Right lobe of liver (tissue), 6 donors: ENCODE results near the gene HRH2. TPM values are rescaled to one million over a fixed set of nuclear protein-coding genes. Genes with fewer than 3 reads are reported as not detected.

Experiments used
- ATAC-seq, 4 donors: fragments of 200-7000 bp; cut with Tn5 transposase; one replicate each; pipeline ENCODE4 v1.9.1; 2020; ENCODE audit warnings: mild to moderate bottlenecking in 4 of 4, moderate library complexity in 4 of 4
- DNase-seq, 3 donors: peaks; one replicate each; pipeline ENCODE4 v3.0.0-alpha.2; 2020
- H3K27ac ChIP-seq, 3 donors: fragments of 200-600 bp; one replicate each; pipeline ENCODE4 v1.8.0; 2022
- H3K27me3 ChIP-seq, 2 donors: fragments of 200-600 bp; one replicate each; pipeline ENCODE4 v1.8.0; 2022
- H3K36me3 ChIP-seq, 4 donors: fragments of 200-600 bp; sonication (generic) in 1 of 4; one replicate each; pipeline versions ENCODE4 v1.5.1 to v1.8.0; 2017 to 2022; ENCODE audit warnings: control low read depth in 1 of 4
- H3K4me1 ChIP-seq, 4 donors: fragments of 200-600 bp; sonication (generic) in 1 of 4; one replicate each; pipeline versions ENCODE4 v1.5.1 to v1.8.0; 2017 to 2022; ENCODE audit warnings: control low read depth in 1 of 4
- H3K4me3 ChIP-seq, 3 donors: fragments of 200-600 bp; one replicate each; pipeline ENCODE4 v1.8.0; 2022
- H3K9me3 ChIP-seq, 4 donors: fragments of 200-600 bp; sonication (generic) in 1 of 4; one replicate each; pipeline versions ENCODE4 v1.5.1 to v1.8.0; 2017 to 2022; ENCODE audit warnings: control low read depth in 1 of 4
- POLR2A ChIP-seq: fragments of 450-650 bp; IDR thresholded peaks from one replicate; pipeline ENCODE4 v1.6.1; 2017; ENCODE audit warnings: antibody characterized with exemption, mild to moderate bottlenecking
- WGBS: methylation state at CpG from one replicate; pipeline ENCODE4 v1.1.6; 2018; ENCODE audit warnings: low coverage, low lambda C conversion rate; ENCODE audit not compliant: insufficient coverage; ENCODE audit errors: missing lambda C conversion rate; 5-methylcytosine and 5-hydroxymethylcytosine counted together
- intact Hi-C, 2 donors: fragments of 100-400 bp; cut with DNase I; formaldehyde crosslinking; loops; one replicate each; pipeline versions ENCODE4 v1.11.2 to v1.14.1; 2022
- total RNA-seq, 6 experiments: library from RNA; depleted of rRNA in 2 of 6; stranded (reverse); fragments of >200 nt in 2 of 6; fragmentation: NEBNext Ultra II Directional in 3 of 6; extraction: Animal tissue kit (Norgen Biotek cat#: 25700) in 3 of 6; gene quantifications; one replicate each; pipeline versions ENCODE4 v1.1.0 to v1.2.4, GENCODE V29; 2016 to 2023
- TF ChIP-seq, protein P1 (sequence below), 4 donors: fragments of 200-600 bp in 3 of 4; fragments of 450-650 bp in 1 of 4; IDR thresholded peaks; one replicate each; pipeline versions ENCODE4 v1.5.1 to v1.8.0; 2016 to 2022; ENCODE audit warnings: antibody characterized with exemption in 4 of 4, mild to moderate bottlenecking in 2 of 4
- donor health status: DM: no; HTN: yes; CAD: no.
- donor health status: DM: no; HTN: no; CAD: no.
- donor health status: DM: no; HTN: no; CAD: no.
- donor health status: DM: no; HTN: yes; CAD: no.
- donor health status: DM: no; HTN: yes; CAD: no.

The HRH2 gene
- total RNA-seq, 6 experiments from 2014 or later, result 0.29 to 2.5 (median 0.87) TPM

DNA sequence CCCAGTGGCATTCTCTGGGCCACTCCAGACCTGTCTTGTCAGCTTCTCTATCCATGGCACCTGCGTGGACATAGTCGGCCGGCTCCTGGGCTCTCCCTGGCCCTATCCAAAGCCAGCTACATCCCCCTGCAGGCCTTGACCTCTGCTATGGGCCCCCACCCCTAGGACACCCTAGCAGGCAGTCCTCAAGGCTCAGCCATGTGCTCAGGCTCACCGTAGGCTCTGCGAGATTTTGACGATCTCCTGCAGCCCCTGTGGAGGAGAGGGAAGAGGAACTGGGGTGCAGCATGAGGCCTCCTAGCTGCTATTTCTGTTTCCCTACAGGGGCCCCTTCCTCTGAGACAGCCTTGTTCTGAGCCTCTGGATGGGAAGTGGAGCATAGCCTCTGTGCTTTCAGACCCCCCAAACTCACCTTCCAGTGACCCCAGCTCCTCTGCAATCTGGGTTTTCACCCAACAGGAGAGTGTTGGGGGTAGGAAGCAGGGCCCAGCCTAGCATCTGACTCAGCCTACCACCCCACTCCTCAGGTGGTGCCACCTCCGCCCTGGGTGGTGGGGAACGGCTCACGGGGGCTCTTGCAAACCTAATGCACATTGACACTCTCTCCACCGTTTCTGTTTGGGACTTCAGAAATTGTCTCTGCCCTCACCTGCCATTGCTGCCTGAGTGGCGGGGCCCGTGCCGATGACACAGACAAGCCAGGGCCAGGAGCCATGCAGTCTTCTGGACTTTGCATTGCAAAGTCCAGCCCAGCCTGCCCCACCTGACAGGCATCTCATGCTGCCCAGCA lies 36.7 kb downstream of the HRH2 start:
- WGBS, result 44% methylated on average over 7 of the region's 13 CpGs
- TF ChIP-seq, protein P1, sequence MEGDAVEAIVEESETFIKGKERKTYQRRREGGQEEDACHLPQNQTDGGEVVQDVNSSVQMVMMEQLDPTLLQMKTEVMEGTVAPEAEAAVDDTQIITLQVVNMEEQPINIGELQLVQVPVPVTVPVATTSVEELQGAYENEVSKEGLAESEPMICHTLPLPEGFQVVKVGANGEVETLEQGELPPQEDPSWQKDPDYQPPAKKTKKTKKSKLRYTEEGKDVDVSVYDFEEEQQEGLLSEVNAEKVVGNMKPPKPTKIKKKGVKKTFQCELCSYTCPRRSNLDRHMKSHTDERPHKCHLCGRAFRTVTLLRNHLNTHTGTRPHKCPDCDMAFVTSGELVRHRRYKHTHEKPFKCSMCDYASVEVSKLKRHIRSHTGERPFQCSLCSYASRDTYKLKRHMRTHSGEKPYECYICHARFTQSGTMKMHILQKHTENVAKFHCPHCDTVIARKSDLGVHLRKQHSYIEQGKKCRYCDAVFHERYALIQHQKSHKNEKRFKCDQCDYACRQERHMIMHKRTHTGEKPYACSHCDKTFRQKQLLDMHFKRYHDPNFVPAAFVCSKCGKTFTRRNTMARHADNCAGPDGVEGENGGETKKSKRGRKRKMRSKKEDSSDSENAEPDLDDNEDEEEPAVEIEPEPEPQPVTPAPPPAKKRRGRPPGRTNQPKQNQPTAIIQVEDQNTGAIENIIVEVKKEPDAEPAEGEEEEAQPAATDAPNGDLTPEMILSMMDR (IDR thresholded peaks at IDR 0.05), result no peak
- no peak for TF ChIP-seq POLR2A
- H3K36me3 ChIP-seq, result no peaks in the 10 kb centered on the region
- no peak overlapping the region for H3K27ac ChIP-seq
- H3K9me3 ChIP-seq, result no peaks in the 10 kb centered on the region
- H3K27me3 ChIP-seq, result no peaks in the 10 kb centered on the region
- ATAC-seq, result peak; percentile 13 to 22 (median 20)
- no peaks in the 10 kb centered on the region for H3K4me1 ChIP-seq
- DNase-seq, result peak in 2 of 3 donors; percentile 46 to 50
- no peak overlapping the region for H3K4me3 ChIP-seq
- intact Hi-C loops, result no loop called here

DNA sequence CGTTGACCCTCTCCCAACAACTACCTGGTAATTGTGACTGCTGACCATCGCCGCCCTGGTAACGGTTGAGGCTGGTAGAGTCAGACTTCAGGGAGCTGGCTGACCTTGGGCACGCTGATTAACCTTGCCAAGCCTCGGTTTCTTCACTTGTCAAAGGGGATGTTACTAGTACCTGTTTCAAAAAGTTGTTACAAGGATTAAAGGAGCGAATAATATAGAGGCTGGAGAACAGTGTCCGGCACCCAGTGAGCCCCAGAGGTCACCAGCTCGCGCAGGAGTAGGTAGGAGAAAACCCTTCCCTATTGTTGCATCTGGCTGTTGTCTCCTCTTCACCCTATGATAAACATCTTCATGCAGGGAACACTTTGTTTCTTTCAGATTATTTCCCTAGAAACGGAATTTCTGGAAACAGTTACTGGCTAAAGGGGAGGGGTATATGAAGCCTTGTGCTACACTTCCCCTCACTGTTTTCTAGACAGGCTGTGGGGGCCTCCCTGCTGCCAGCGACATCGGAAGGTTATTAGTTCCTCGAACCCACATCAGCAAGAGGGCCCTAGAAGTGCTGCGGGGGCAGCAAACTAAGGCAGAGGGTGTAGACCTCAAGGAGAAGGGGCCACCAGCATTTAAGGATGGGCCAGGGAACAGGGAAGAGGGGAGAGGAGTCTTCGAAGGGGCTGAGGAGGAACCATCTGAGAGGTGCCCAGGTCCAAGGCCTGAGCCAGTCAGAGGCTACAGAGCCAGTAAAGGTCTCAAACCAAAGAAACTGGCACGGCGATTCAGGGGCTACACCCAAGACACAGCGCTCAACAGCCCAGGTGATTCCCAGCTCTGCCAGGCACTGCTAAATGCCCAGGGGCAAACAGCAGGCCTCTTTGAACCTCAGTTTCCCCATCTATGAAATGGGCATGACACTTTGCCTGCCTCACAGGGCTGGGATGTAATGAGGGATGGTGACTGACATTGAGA lies 37.6 kb downstream of the HRH2 start:
- H3K27me3 ChIP-seq, result no peaks in the 10 kb centered on the region
- DNase-seq (peak in 2 of 3 donors; percentile 37 to 39), ATAC-seq (no peak)
- no peaks in the 10 kb centered on the region for H3K4me1 ChIP-seq
- TF ChIP-seq, protein P1 (IDR thresholded peaks at IDR 0.05), result no peak
- no peaks in the 10 kb centered on the region for H3K36me3 ChIP-seq
- H3K27ac ChIP-seq, result no peak overlapping the region
- H3K4me3 ChIP-seq, result no peak overlapping the region
- 61% methylated on average over 11 of the region's 19 CpGs for WGBS
- no peaks in the 10 kb centered on the region for H3K9me3 ChIP-seq
- intact Hi-C loops, result no loop called here

DNA sequence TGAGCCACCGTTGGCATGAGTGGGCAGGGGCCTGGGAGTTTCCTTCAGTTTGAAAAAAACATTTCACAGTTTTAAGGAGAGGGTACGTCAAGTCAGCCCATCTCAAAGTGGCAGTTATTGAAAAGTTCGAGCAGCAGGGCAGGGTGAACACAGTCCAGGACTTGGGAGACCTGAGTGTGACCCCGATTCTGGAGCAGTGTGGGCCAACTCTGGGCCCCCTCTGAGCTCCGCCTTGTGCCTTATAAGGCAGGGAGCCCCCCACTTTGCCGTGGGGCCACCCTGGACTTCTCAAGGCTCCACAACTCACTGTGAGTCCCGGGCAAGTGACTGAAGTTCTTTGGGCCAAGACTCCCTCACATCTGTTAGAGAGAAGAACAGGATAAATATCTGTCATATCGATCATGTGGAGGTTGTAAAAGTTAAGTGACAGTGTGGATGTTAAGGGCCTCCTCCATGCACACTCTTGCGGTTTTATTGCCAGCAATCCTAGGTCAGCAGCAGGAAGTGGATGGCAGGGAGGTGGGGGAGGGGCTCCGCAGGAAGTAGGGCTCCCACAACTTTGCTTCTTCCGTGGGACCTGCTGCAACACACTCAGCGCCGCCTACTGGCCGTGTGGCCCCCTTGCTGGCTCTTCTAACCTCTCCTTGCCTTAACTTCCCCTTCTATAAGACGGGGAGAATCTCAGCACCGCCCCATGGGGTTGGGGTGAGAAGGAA lies 38.4 kb downstream of the HRH2 start:
- TF ChIP-seq, protein P1 (IDR thresholded peaks at IDR 0.05), result peak; percentile 40 to 46 (median 43)
- no peak for TF ChIP-seq POLR2A
- DNase-seq (peak; percentile 68 to 79 (median 72)), ATAC-seq (peak; percentile 66 to 81 (median 74))
- H3K36me3 ChIP-seq, result no peaks in the 10 kb centered on the region
- no peaks in the 10 kb centered on the region for H3K4me1 ChIP-seq
- no peaks in the 10 kb centered on the region for H3K9me3 ChIP-seq
- no peak overlapping the region for H3K4me3 ChIP-seq
- intact Hi-C loops, result no loop called here
- no peaks in the 10 kb centered on the region for H3K27me3 ChIP-seq
- WGBS, result 19% methylated on average over 9 of the region's 16 CpGs
- no peak overlapping the region for H3K27ac ChIP-seq

DNA sequence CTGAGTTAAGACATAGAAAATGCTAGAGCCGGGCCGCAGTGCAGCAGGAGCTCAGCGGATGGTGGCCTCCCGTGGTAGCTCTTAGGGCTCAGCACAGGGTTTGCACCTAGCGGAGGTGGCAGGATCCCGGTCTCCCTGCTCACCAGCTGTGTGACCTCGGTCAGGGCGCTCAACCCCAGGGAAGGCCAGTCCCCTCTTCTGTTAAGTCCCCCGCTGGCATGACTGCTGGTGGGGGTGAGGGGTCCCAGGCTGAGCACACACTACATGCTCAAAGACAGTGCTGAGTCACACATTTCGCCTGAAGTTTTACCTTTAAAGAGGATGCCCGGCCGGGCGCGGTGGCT lies 39.0 kb downstream of the HRH2 start:
- Histone ChIP-seq H3K27ac (no peak overlapping the region), H3K4me3 (no peak overlapping the region), H3K4me1 (no peaks in the 10 kb centered on the region), H3K9me3 (no peaks in the 10 kb centered on the region), H3K27me3 (no peaks in the 10 kb centered on the region), H3K36me3 (no peaks in the 10 kb centered on the region)
- 61% methylated on average over 4 of the region's 14 CpGs for WGBS
- TF ChIP-seq, protein P1 (IDR thresholded peaks at IDR 0.05), result no peak
- no peak for TF ChIP-seq POLR2A
- ATAC-seq, result no peak
- no peak for DNase-seq
- intact Hi-C loops, result no loop called here
